WI38 (cell line): ENCODE data around the gene MAP3K10.

Experiments used
- H3K4me3 ChIP-seq: 2 replicates; pipeline ENCODE4 v1.5.1; 2011; ENCODE audit warnings: low read depth, mild to moderate bottlenecking, control low read depth, low read length
- CTCF ChIP-seq: IDR thresholded peaks from 2 replicates; pipeline ENCODE4 v1.5.1; 2012; ENCODE audit warnings: low read depth, mild to moderate bottlenecking, control low read depth, low read length

Gene MAP3K10

GRCh38 chr19:40232949-40233810 is 42.0 kb downstream of the MAP3K10 start:
- no peak overlapping the region for H3K4me3 ChIP-seq
- no peak for TF ChIP-seq CTCF

DNA sequence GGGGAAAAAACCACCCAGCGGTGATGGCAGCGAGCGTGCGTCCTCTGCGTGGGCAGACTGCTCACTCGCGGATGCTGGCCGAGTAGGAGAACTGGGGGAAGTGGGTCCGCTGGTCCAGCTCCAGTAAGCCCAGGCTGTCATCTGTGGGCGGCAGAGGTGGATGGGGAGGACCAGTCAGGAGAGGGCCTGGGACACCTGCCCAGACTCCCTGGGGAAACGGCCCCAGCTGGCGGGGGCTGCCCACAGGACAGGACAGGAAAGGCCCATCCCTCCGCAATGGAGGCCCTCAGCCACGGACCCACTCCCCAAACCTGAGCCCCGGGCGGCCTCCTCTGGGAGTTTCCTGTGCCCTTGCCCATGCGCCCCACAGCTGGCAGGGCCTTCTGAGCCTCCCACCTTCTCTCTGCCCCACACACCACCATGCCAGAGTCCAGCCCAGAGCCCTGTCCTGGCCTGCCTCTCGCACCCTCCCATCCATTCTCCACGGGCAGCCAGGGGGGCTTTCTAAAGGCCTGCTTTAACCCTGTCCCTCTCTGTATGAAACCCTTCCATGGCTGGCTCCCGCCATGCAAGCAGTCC is 42.7 kb downstream of the MAP3K10 start:
- H3K4me3 ChIP-seq = no peak overlapping the region
- no peak for TF ChIP-seq CTCF

- TF ChIP-seq CTCF = no peak
- no peak overlapping the region for H3K4me3 ChIP-seq
Observed at GRCh38 chr19:40234429-40235237, 43.4 kb downstream of the MAP3K10 start.

- TF ChIP-seq CTCF = peak; percentile 11; the same call in 1 of the 2 replicates
- H3K4me3 ChIP-seq = no peak overlapping the region
Observed at GRCh38 chr19:40235238-40236025, 44.2 kb downstream of the MAP3K10 start.

DNA sequence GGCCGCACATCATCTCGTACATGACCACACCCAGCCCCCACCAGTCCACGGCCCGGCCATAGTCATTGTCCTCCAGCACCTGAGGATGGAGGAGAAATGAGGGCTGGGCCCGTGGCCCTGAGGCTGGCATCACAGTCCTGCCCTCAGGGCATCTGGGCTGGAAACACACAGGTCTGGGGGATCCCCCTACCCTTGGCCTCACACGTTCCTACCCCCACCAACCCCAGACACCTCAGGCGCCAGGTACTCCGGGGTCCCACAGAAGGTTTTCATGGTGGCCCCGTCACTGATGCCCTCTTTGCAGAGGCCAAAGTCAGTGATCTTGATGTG is 44.8 kb downstream of the MAP3K10 start:
- no peak for TF ChIP-seq CTCF
- no peak overlapping the region for H3K4me3 ChIP-seq

DNA sequence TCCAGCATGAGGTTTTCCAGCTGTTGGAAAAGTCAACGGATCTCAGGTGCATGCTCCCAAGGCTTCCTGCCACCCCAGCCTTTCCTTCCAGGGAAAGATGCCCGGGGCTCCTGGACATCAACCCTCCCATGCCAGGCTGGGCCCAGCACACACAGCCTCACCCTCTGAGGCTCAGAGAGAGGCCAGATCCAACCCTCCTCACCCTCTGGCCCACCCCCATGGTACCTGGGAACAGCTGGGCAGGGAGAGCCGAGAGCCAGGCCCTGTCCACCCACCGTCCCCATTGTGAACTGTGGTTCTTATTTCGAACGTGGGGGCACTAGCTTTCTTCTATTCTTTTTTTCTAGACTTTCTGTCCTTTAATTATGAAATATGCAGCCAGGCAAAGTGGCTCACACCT is 45.1 kb downstream of the MAP3K10 start:
- TF ChIP-seq CTCF = no peak
- H3K4me3 ChIP-seq = no peak overlapping the region
